Femur (tissue), 1 donor: ENCODE measurements around the gene WDR6.

ENCODE experiments used
- DNase-seq: peaks from one replicate; pipeline ENCODE4 v3.0.0-alpha.2; 2017

WDR6 gene

GRCh38 chr3:49030321-49030720 lies 23.1 kb downstream of the WDR6 start:
- no peak for DNase-seq

- no peak for DNase-seq
Measured at GRCh38 chr3:49032646-49033304, 25.6 kb downstream of the WDR6 start.

- no peak for DNase-seq
Measured at GRCh38 chr3:49034650-49035049, 27.5 kb downstream of the WDR6 start.

- DNase-seq: no peak
Measured at GRCh38 chr3:49035281-49035680, 28.1 kb downstream of the WDR6 start.

- no peak for DNase-seq
Measured at GRCh38 chr3:49053543-49053942, 46.4 kb downstream of the WDR6 start.

GRCh38 chr3:49054344-49054862 lies 47.2 kb downstream of the WDR6 start:
- no peak for DNase-seq

GRCh38 chr3:49057268-49057667 lies 50.1 kb downstream of the WDR6 start:
- no peak for DNase-seq

GRCh38 chr3:49058011-49058410 lies 50.8 kb downstream of the WDR6 start:
- DNase-seq: no peak
